K562 (cell line): ENCODE results near the gene MYCBPAP. TPM values are rescaled to one million over a fixed set of nuclear protein-coding genes. Genes with fewer than 3 reads are reported as not detected.

ENCODE experiments used
- ATAC-seq: fragments of 200-7000 bp; cut with Tn5 transposase; 3 replicates; pipeline ENCODE4 v1.9.1; 2020; ENCODE audit warnings: moderate library complexity
- BruUV-seq: library from RNA; stranded (reverse); fragments of 400-500 nt; replicated peaks from 2 replicates; lab custom pipeline; 2021; lab: Mats Ljungman, UMichigan
- CTCF ChIA-PET: fragments of 300-600 bp; formaldehyde crosslinking; extraction: SDS; loops from one replicate; lab custom pipeline; 2021; ENCODE audit warnings: low intra/inter-chr PET ratio; lab: Yijun Ruan, JAX
- POLR2A ChIA-PET: fragments of 300-600, 350-650 bp; sonication (Branson Sonifier 250); formaldehyde crosslinking; extraction: SDS; loops from one replicate; lab custom pipeline; 2021; ENCODE audit warnings: antibody characterized with exemption, inconsistent platforms; lab: Yijun Ruan, JAX
- DNase-seq, 4 experiments: peaks; one replicate each; pipeline versions ENCODE4 v3.0.0 to v3.0.0-alpha.2; 2011 to 2018; ENCODE audit warnings: low spot score in 3 of 4, mixed read lengths in 3 of 4; ENCODE audit errors: extremely low read depth in 1 of 4
- FAIRE-seq: peaks from 2 replicates; lab custom pipeline; 2011; peaks lifted over from hg19 to GRCh38; lab: Jason Lieb, UNC
- H2AFZ ChIP-seq: 2 replicates; pipeline ENCODE4 v1.6.0; 2011; ENCODE audit warnings: low read depth, low read length, control low read depth, inconsistent platforms
- H3K27ac ChIP-seq: fragments of 200-600 bp; 3 replicates; pipeline ENCODE4 v1.8.0; 2011; ENCODE audit warnings: low read depth, mild to moderate bottlenecking, control low read depth, inconsistent platforms, low read length, moderate library complexity, mixed read lengths; ENCODE audit errors: extremely low read depth
- H3K27me3 ChIP-seq, 2 experiments: fragments of 300-600 bp in 1 of 2; 2 replicates in 1 of 2; 3 replicates in 1 of 2; pipeline versions ENCODE4 v1.6.0 to v1.8.0; 2011; ENCODE audit warnings: inconsistent platforms in 2 of 2, low read length in 2 of 2, mild to moderate bottlenecking in 1 of 2, mixed read lengths in 1 of 2, moderate library complexity in 1 of 2; ENCODE audit not compliant: control insufficient read depth in 2 of 2, insufficient read depth in 2 of 2
- H3K36me3 ChIP-seq: fragments of 300-600 bp; 3 replicates; pipeline ENCODE4 v1.8.0; 2011; ENCODE audit warnings: mild to moderate bottlenecking, low read length, inconsistent platforms; ENCODE audit not compliant: control insufficient read depth, insufficient read depth
- H3K4me1 ChIP-seq, 2 experiments: fragments of 200-600 bp in 1 of 2; replicated peaks in 1 of 2; 2 replicates in 1 of 2; 3 replicates in 1 of 2; pipeline versions ENCODE4 v1.5.1 to v1.8.0; 2011; ENCODE audit warnings: inconsistent platforms in 2 of 2, low read length in 2 of 2, mild to moderate bottlenecking in 1 of 2, mixed read lengths in 1 of 2, moderate library complexity in 1 of 2; ENCODE audit not compliant: control insufficient read depth in 2 of 2, insufficient read depth in 2 of 2
- H3K4me2 ChIP-seq: 2 replicates; pipeline ENCODE4 v1.6.1; 2011; ENCODE audit warnings: low read length, control low read depth, inconsistent platforms, mixed read lengths; ENCODE audit not compliant: insufficient read depth
- H3K4me3 ChIP-seq: fragments of 200-600 bp; sonication (generic), shearing (Covaris generic); 2 replicates; pipeline ENCODE4 v1.5.1; 2016; ENCODE audit warnings: control low read depth, inconsistent platforms
- H3K79me2 ChIP-seq: fragments of 200-600 bp; 3 replicates; pipeline ENCODE4 v1.8.0; 2011; ENCODE audit warnings: low read length, inconsistent platforms; ENCODE audit not compliant: control insufficient read depth, insufficient read depth
- H3K9ac ChIP-seq, 2 experiments: 2 replicates each; pipeline versions ENCODE4 v1.6.0 to v1.6.1; 2011; ENCODE audit warnings: low read depth in 2 of 2, low read length in 2 of 2, control low read depth in 1 of 2, inconsistent platforms in 1 of 2, mild to moderate bottlenecking in 1 of 2, mixed read lengths in 1 of 2; ENCODE audit not compliant: insufficient read depth in 1 of 2
- H3K9me1 ChIP-seq: one replicate; pipeline ENCODE4 v1.6.0; 2011; ENCODE audit warnings: inconsistent platforms, mild to moderate bottlenecking, low read length, moderate library complexity; ENCODE audit not compliant: control insufficient read depth, insufficient read depth
- H3K9me3 ChIP-seq: replicated peaks from 2 replicates; pipeline ENCODE4 v1.5.1; 2011; ENCODE audit warnings: low read depth, low read length, inconsistent platforms; ENCODE audit not compliant: control insufficient read depth, insufficient read depth
- H4K20me1 ChIP-seq: replicated peaks from 2 replicates; pipeline ENCODE4 v1.6.1; 2011; ENCODE audit warnings: low read length, inconsistent platforms, mixed read lengths; ENCODE audit not compliant: control insufficient read depth, insufficient read depth
- BCOR ChIP-seq: fragments of 450-650 bp; IDR thresholded peaks from 2 replicates; pipeline ENCODE4 v1.6.1; 2016
- BMI1 ChIP-seq: fragments of 150-350 bp; IDR thresholded peaks from 2 replicates; pipeline ENCODE4 v1.6.1; 2014; ENCODE audit warnings: low read length
- HCFC1 ChIP-seq: IDR thresholded peaks from 2 replicates; pipeline ENCODE4 v1.6.1; 2012; ENCODE audit warnings: low read depth, low read length, improper control_type of control experiment
- KDM4B ChIP-seq, 2 experiments: fragments of 450-650 bp in 1 of 2; sonication (generic) in 1 of 2; IDR thresholded peaks; 2 replicates each; pipeline ENCODE4 v1.6.1; 2016 to 2017; ENCODE audit warnings: borderline replicate concordance in 2 of 2, antibody characterized with exemption in 1 of 2, low read depth in 1 of 2, mild to moderate bottlenecking in 1 of 2
- MBD2 ChIP-seq: sonication (generic); IDR thresholded peaks from 2 replicates; pipeline ENCODE4 v1.6.1; 2016; ENCODE audit warnings: low read depth, borderline replicate concordance
- RBM17 ChIP-seq: fragments of 200-400 bp; formaldehyde crosslinking; IDR thresholded peaks from 2 replicates; pipeline ENCODE4 v1.6.1; 2017; ENCODE audit warnings: low read depth, mild to moderate bottlenecking, low read length, borderline replicate concordance
- XRCC4 ChIP-seq: IDR thresholded peaks from one replicate; pipeline ENCODE4 v1.6.1; 2011; ENCODE audit not compliant: insufficient read depth, insufficient read length; ENCODE audit errors: extremely low read depth
- ZNF146 ChIP-seq: IDR thresholded peaks from one replicate; pipeline ENCODE4 v1.6.1; 2018; ENCODE audit warnings: missing compliant biosample characterization; ENCODE audit not compliant: unreplicated experiment
- ZNF197 ChIP-seq: fragments of 200-800 bp; sonication (Bioruptor generic); IDR thresholded peaks from 2 replicates; pipeline ENCODE4 v1.6.1; 2016; ENCODE audit warnings: low read depth, missing genetic modification characterization, missing compliant biosample characterization
- ZNF212 ChIP-seq: fragments of 450-650 bp; formaldehyde crosslinking; IDR thresholded peaks from 2 replicates; pipeline ENCODE4 v1.4.0; 2020; ENCODE audit warnings: mild to moderate bottlenecking
- WGBS: fragments of 100-300 bp; shearing (Covaris generic); methylation state at CpG from one replicate; pipeline ENCODE4 v1.1.6; 2016; ENCODE audit warnings: low coverage, mixed read lengths; ENCODE audit not compliant: insufficient coverage; ENCODE audit errors: missing lambda C conversion rate; 5-methylcytosine and 5-hydroxymethylcytosine counted together
- in situ Hi-C: fragments of 300-500 bp; cut with MboI; formaldehyde crosslinking; loops from 4 replicates; pipeline ENCODE4 v1.15.0; 2018; ENCODE audit warnings: inconsistent platforms, mixed read lengths
- intact Hi-C: fragments of 100-400 bp; cut with micrococcal nuclease; formaldehyde crosslinking; loops from 2 replicates; pipeline ENCODE4 v1.14.2; 2022
- polyA plus RNA-seq, 8 experiments: library from polyadenylated mRNA; depleted of rRNA in 4 of 8; stranded (reverse) in 5 of 8; unstranded in 3 of 8; fragments of >200 nt; fragmentation: Nextera tagmentation in 2 of 8; fragmentation: Illumina TruSeq in 1 of 8; extraction: Ambion mirVana in 2 of 8; extraction: Trizol in 1 of 8; gene quantifications; 2 replicates each; pipeline versions ENCODE4 v1.2.1 to v1.2.3, GENCODE V29; 2011 to 2014; ENCODE audit warnings: inconsistent platforms in 1 of 8, missing spikeins in 1 of 8
- total RNA-seq, 7 experiments: library from RNA; depleted of rRNA in 6 of 7; stranded (reverse); fragments of >200 nt in 6 of 7; fragmentation: Illumina TruSeq in 2 of 7; extraction: Trizol in 2 of 7; gene quantifications; 2 replicates each; pipeline versions ENCODE4 v1.2.1 to v1.2.3, GENCODE V29; 2011 to 2021; ENCODE audit warnings: low replicate concordance in 1 of 7
- TF ChIP-seq, protein P1 (sequence below): fragments of 450-650 bp; formaldehyde crosslinking; IDR thresholded peaks from 2 replicates; pipeline ENCODE4 v1.4.0; 2020; ENCODE audit warnings: mild to moderate bottlenecking, mixed read lengths

The MYCBPAP gene
- total and polyA plus RNA-seq, 9 of the 15 experiments (the other 6 are each of a cell fraction or from before 2014, with no cell fraction given), result not detected

DNA sequence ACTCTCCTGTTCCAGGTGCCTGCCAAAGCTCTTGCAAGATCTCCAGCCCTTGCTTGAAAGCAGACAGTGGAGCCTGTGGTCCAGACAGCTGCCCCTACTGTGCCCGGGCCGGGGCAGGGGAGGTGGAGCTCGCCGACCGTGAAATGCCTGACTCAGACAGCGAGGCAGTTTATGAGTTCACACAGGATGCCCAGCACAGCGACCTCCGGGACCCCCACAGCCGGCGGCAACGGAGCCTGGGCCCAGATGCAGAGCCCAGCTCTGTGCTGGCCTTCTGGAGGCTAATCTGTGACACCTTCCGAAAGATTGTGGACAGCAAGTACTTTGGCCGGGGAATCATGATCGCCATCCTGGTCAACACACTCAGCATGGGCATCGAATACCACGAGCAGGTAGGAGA lies 69.9 kb downstream of the MYCBPAP start:
- FAIRE-seq, result no peak
- no peak overlapping the region for H3K4me3 ChIP-seq
- in situ Hi-C loops (no loop called here), intact Hi-C loops (no loop called here)
- TF ChIP-seq KDM4B (IDR thresholded peaks at IDR 0.05; ENCODE audit: borderline replicate concordance in 2 of 2, low read depth in 1 of 2) (no peak), MBD2 (no peak), XRCC4 (no peak), BMI1 (no peak), HCFC1 (no peak), BCOR (no peak), ZNF212 (CRISPR knock-in tag) (no peak), RBM17 (no peak), ZNF146 (no peak), ZNF197 (no peak)
- TF ChIP-seq, protein P1, sequence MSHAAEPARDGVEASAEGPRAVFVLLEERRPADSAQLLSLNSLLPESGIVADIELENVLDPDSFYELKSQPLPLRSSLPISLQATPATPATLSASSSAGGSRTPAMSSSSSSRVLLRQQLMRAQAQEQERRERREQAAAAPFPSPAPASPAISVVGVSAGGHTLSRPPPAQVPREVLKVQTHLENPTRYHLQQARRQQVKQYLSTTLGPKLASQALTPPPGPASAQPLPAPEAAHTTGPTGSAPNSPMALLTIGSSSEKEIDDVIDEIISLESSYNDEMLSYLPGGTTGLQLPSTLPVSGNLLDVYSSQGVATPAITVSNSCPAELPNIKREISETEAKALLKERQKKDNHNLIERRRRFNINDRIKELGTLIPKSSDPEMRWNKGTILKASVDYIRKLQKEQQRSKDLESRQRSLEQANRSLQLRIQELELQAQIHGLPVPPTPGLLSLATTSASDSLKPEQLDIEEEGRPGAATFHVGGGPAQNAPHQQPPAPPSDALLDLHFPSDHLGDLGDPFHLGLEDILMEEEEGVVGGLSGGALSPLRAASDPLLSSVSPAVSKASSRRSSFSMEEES (CRISPR knock-in tag), result no peak
- H3K36me3 ChIP-seq, result no peaks in the 10 kb centered on the region
- no peak overlapping the region for H2AFZ ChIP-seq
- ATAC-seq, result no peak
- peaks cover 16% of the 10 kb centered on the region; the same call in 1 of the 2 replicates for H4K20me1 ChIP-seq
- H3K9ac ChIP-seq, result no peak overlapping the region
- no peaks in the 10 kb centered on the region for H3K9me1 ChIP-seq
- no peaks in the 10 kb centered on the region; the same call in 1 of the 2 replicates for H3K9me3 ChIP-seq
- WGBS, result 5% methylated on average over 16 of the region's 16 CpGs
- no TSS peak for BruUV-seq
- ChIA-PET POLR2A (interaction anchor here (0.7 to 1.2 kb wide), 3 partner anchors 8 to 376 kb away, joined by 3 read pairs; no protein-coding TSS in a partner anchor), CTCF (no interaction called here)
- peaks cover 16 to 83% of the 10 kb centered on the region in 2 experiments; a peak in 4 of 5 replicates for H3K27me3 ChIP-seq
- no peaks in the 10 kb centered on the region for H3K79me2 ChIP-seq
- no peak for DNase-seq
- H3K4me2 ChIP-seq, result no peak overlapping the region
- no peak overlapping the region for H3K27ac ChIP-seq
- H3K4me1 ChIP-seq, result peaks cover 14 to 26% of the 10 kb centered on the region in 2 experiments; a peak in 4 of 5 replicates
